Common myeloid progenitor, CD34-positive (primary cell): ENCODE data around the gene C3orf18.

Source experiments
- CTCF ChIA-PET: fragments of 350-600 bp; sonication (Branson Sonifier 250); formaldehyde crosslinking; loops from one replicate; lab custom pipeline; 2021; ENCODE audit warnings: antibody characterized with exemption; lab: Charles Lee
- POLR2A ChIA-PET: fragments of 350-600 bp; sonication (Branson Sonifier 250); formaldehyde crosslinking; loops from one replicate; lab custom pipeline; 2021; ENCODE audit warnings: antibody characterized with exemption; lab: Charles Lee
- DNase-seq, 3 donors: peaks; one replicate each; pipeline versions ENCODE4 v3.0.0 to v3.0.0-alpha.2; 2013
- H3K27ac ChIP-seq, 2 experiments: 1 replicate in 1 of 2; 2 replicates in 1 of 2; pipeline ENCODE4 v1.7.0; 2013; ENCODE audit warnings: inconsistent platforms in 2 of 2, low read length in 2 of 2, mild to moderate bottlenecking in 2 of 2, low read depth in 1 of 2, moderate library complexity in 1 of 2; ENCODE audit not compliant: severe bottlenecking in 2 of 2, insufficient read depth in 1 of 2, poor library complexity in 1 of 2
- H3K27me3 ChIP-seq, 5 experiments: replicated peaks in 2 of 5; 1 replicate in 3 of 5; 2 replicates in 2 of 5; pipeline versions ENCODE4 v1.6.1 to v1.7.0; 2013; ENCODE audit warnings: low read length in 4 of 5, mild to moderate bottlenecking in 2 of 5, moderate library complexity in 2 of 5, inconsistent platforms in 1 of 5; ENCODE audit not compliant: insufficient read depth in 5 of 5, control insufficient read depth in 4 of 5
- H3K36me3 ChIP-seq, 4 experiments: 1 replicate in 2 of 4; 2 replicates in 2 of 4; pipeline versions ENCODE4 v1.6.1 to v1.7.0; 2013; ENCODE audit warnings: low read length in 3 of 4, control low read depth in 1 of 4, mild to moderate bottlenecking in 1 of 4; ENCODE audit not compliant: control insufficient read depth in 4 of 4, insufficient read depth in 4 of 4
- H3K4me1 ChIP-seq, 4 experiments: 1 replicate in 3 of 4; 2 replicates in 1 of 4; pipeline versions ENCODE4 v1.6.1 to v1.7.1; 2013; ENCODE audit warnings: low read length in 3 of 4, mild to moderate bottlenecking in 3 of 4, control low read depth in 1 of 4, inconsistent platforms in 1 of 4, moderate library complexity in 1 of 4; ENCODE audit not compliant: control insufficient read depth in 4 of 4, insufficient read depth in 4 of 4; ENCODE audit errors: control extremely low read depth in 1 of 4
- H3K4me3 ChIP-seq, 7 experiments: 1 replicate in 4 of 7; 2 replicates in 3 of 7; pipeline versions ENCODE4 v1.5.1 to v1.7.0; 2013; ENCODE audit warnings: mild to moderate bottlenecking in 7 of 7, low read length in 6 of 7, moderate library complexity in 6 of 7, inconsistent platforms in 2 of 7, low read depth in 2 of 7, control low read depth in 1 of 7; ENCODE audit not compliant: insufficient read depth in 4 of 7, control insufficient read depth in 1 of 7; ENCODE audit errors: extremely low read depth in 1 of 7
- H3K9me3 ChIP-seq, 5 experiments: 1 replicate in 4 of 5; 2 replicates in 1 of 5; pipeline versions ENCODE4 v1.6.1 to v1.7.1; 2013; ENCODE audit warnings: low read length in 4 of 5, mild to moderate bottlenecking in 2 of 5, inconsistent platforms in 1 of 5, low read depth in 1 of 5, moderate library complexity in 1 of 5; ENCODE audit not compliant: control insufficient read depth in 4 of 5, insufficient read depth in 2 of 5; ENCODE audit errors: control extremely low read depth in 1 of 5
- WGBS: methylation state at CpG from one replicate; pipeline ENCODE4 v1.1.5; 2013; ENCODE audit not compliant: insufficient coverage; 5-methylcytosine and 5-hydroxymethylcytosine counted together

Gene C3orf18

GRCh38 chr3:50574444-50574831, 6.9 kb upstream of the C3orf18 start:
- Histone ChIP-seq H3K36me3 (peaks cover 0 to 33% (median 25%) of the 10 kb centered on the region in 4 experiments), H3K9me3 (no peaks in the 10 kb centered on the region), H3K4me1 (peaks cover 7 to 64% (median 27%) of the 10 kb centered on the region in 4 experiments), H3K27me3 (no peaks in the 10 kb centered on the region), H3K27ac (peak overlapping the region in 1 of 2 experiments; percentile 14), H3K4me3 (no peak overlapping the region)
- WGBS, result no CpG with 5 or more reads among the region's 1 CpG
- CTCF ChIA-PET, result interaction anchor here (1.5 to 18.0 kb wide), 4 partner anchors 9 to 79 kb away, joined by 5 to 799 read pairs (median 108); partner anchors contain the start of genes CISH and MAPKAPK3
- POLR2A ChIA-PET, result no interaction called here
- DNase-seq, result no peak

GRCh38 chr3:50573566-50574443, 6.3 kb upstream of the C3orf18 start:
- H3K9me3 ChIP-seq, result no peaks in the 10 kb centered on the region
- no peak overlapping the region for H3K27ac ChIP-seq
- H3K4me1 ChIP-seq, result peaks cover 7 to 65% (median 30%) of the 10 kb centered on the region in 4 experiments
- H3K27me3 ChIP-seq, result no peaks in the 10 kb centered on the region
- ChIA-PET CTCF (interaction anchor here (1.1 to 18.0 kb wide), 6 partner anchors 10 to 224 kb away, joined by 3 to 799 read pairs (median 10); partner anchors contain the start of genes CISH and MAPKAPK3), POLR2A (no interaction called here)
- WGBS, result 86% methylated on average over 6 of the region's 8 CpGs
- H3K36me3 ChIP-seq, result peaks cover 0 to 29% (median 23%) of the 10 kb centered on the region in 4 experiments
- no peak for DNase-seq
- no peak overlapping the region for H3K4me3 ChIP-seq

- peaks cover 0 to 2% (median 0%) of the 10 kb centered on the region in 5 experiments for H3K27me3 ChIP-seq
- 71% methylated on average over 4 of the region's 4 CpGs for WGBS
- H3K4me1 ChIP-seq, result peaks cover 7 to 73% (median 39%) of the 10 kb centered on the region in 4 experiments
- CTCF ChIA-PET, result interaction anchor here (1.1 to 18.0 kb wide), 8 partner anchors 8 to 806 kb away, joined by 3 to 799 read pairs (median 10); partner anchors contain the start of genes CISH and MAPKAPK3
- peak overlapping the region in 1 of 7 experiments; percentile 40 for H3K4me3 ChIP-seq
- peaks cover 0 to 22% (median 16%) of the 10 kb centered on the region in 4 experiments for H3K36me3 ChIP-seq
- H3K9me3 ChIP-seq, result no peaks in the 10 kb centered on the region
- DNase-seq, result no peak
- POLR2A ChIA-PET, result interaction anchor here (1.2 to 1.3 kb wide), 2 partner anchors 39 to 41 kb away, joined by 5 read pairs; partner anchors contain the start of gene CISH
- H3K27ac ChIP-seq, result peak overlapping the region in 1 of 2 experiments; percentile 35
These were observed 5.3 kb upstream of the C3orf18 start for GRCh38 chr3:50572801-50573371.

GRCh38 chr3:50572158-50572557, 4.6 kb upstream of the C3orf18 start:
- 29% methylated on average over 1 of the region's 1 CpG for WGBS
- CTCF ChIA-PET, result interaction anchor here (0.5 to 18.0 kb wide), 9 partner anchors 9 to 938 kb away, joined by 3 to 799 read pairs (median 8); partner anchors contain the start of genes CISH and MAPKAPK3
- peak overlapping the region in 1 of 7 experiments; percentile 40 for H3K4me3 ChIP-seq
- POLR2A ChIA-PET, result interaction anchor here (0.6 to 1.3 kb wide), 3 partner anchors 38 to 41 kb away, joined by 3 to 5 read pairs (median 5); partner anchors contain the start of gene CISH
- DNase-seq, result peak; percentile 73 to 85 (median 77)
- H3K9me3 ChIP-seq, result no peaks in the 10 kb centered on the region
- peak overlapping the region in 1 of 2 experiments; percentile 14 for H3K27ac ChIP-seq
- H3K4me1 ChIP-seq, result peaks cover 7 to 70% (median 44%) of the 10 kb centered on the region in 4 experiments
- peaks cover 0 to 2% (median 0%) of the 10 kb centered on the region in 5 experiments for H3K27me3 ChIP-seq
- H3K36me3 ChIP-seq, result peaks cover 0 to 15% (median 11%) of the 10 kb centered on the region in 4 experiments

GRCh38 chr3:50571486-50571885, 3.9 kb upstream of the C3orf18 start:
- Histone ChIP-seq H3K9me3 (no peaks in the 10 kb centered on the region), H3K36me3 (peaks cover 0 to 13% (median 8%) of the 10 kb centered on the region in 4 experiments), H3K27ac (no peak overlapping the region), H3K4me1 (peaks cover 7 to 71% (median 47%) of the 10 kb centered on the region in 4 experiments), H3K4me3 (no peak overlapping the region), H3K27me3 (peaks cover 0 to 4% (median 0%) of the 10 kb centered on the region in 5 experiments)
- no peak for DNase-seq
- 100% methylated on average over 1 of the region's 4 CpGs for WGBS
- ChIA-PET CTCF (interaction anchor here (1.3 to 18.0 kb wide), 9 partner anchors 10 to 818 kb away, joined by 3 to 799 read pairs (median 8); partner anchors contain the start of genes CISH and MAPKAPK3), POLR2A (no interaction called here)

- ChIA-PET POLR2A (interaction anchor here (1.0 kb wide), 2 partner anchors 22 to 43 kb away, joined by 3 to 5 read pairs; no protein-coding TSS in a partner anchor), CTCF (interaction anchor here (1.2 to 18.0 kb wide), 10 partner anchors 8 to 819 kb away, joined by 3 to 799 read pairs (median 9); partner anchors contain the start of genes CISH and MAPKAPK3)
- Histone ChIP-seq H3K4me1 (peaks cover 7 to 71% (median 47%) of the 10 kb centered on the region in 4 experiments), H3K4me3 (peak overlapping the region in 3 of 7 experiments; percentile 91 to 98 (median 91)), H3K9me3 (no peaks in the 10 kb centered on the region), H3K36me3 (peaks cover 0 to 13% (median 6%) of the 10 kb centered on the region in 4 experiments), H3K27ac (peak overlapping the region in 1 of 2 experiments; percentile 80), H3K27me3 (peaks cover 0 to 4% (median 0%) of the 10 kb centered on the region in 5 experiments)
- DNase-seq, result no peak
- 96% methylated on average over 3 of the region's 5 CpGs for WGBS
These were observed 3.1 kb upstream of the C3orf18 start for GRCh38 chr3:50570508-50571279.
